MV-4-11 (cell line): ENCODE data around the gene RCE1.

Experiments
- DNase-seq: peaks from one replicate; lab custom pipeline; 2025; lab: John Stamatoyannopoulos, UW

RCE1 gene

DNA sequence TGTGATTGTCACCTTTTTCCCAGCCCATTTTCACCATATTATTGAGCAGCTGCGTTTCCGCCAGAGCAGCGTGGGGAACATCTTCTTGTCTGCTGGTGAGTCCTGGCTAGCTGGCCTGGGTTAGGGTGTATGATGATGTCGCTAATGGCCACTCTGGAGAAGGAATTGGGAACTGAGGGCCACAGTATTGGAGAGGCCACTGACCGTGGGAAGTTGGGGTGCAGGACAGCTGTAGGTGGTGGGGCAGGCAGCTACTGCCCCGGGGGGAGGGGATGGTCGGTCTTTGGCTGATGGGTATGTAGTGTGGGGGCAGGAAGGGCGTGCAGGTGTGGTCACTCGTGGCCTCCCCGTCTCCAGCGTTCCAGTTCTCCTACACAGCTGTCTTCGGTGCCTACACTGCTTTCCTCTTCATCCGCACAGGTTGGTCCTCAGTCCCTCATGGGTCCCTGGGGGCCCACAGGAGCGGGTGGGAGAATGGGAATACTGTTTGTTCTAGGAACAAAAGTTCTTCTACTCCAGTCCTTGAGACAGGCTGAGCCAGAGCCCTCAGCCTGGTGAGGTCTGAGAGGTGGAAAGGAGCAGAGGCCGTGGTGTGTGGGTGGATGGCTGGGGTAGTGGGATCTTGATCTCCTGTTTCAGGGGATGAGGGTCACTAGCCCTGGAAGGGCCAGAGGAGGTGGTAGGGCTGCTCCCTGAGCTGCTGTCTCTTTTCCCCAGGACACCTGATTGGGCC lies 2.1 kb downstream of the RCE1 start:
- no peak for DNase-seq

DNA sequence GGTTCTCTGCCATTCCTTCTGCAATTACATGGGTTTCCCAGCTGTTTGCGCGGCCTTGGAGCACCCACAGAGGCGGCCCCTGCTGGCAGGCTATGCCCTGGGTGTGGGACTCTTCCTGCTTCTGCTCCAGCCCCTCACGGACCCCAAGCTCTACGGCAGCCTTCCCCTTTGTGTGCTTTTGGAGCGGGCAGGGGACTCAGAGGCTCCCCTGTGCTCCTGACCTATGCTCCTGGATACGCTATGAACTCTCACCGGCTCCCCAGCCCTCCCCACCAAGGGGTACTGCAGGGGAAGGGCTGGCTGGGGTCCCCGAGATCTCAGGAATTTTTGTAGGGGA lies 2.6 kb downstream of the RCE1 start:
- DNase-seq, result no peak

DNA sequence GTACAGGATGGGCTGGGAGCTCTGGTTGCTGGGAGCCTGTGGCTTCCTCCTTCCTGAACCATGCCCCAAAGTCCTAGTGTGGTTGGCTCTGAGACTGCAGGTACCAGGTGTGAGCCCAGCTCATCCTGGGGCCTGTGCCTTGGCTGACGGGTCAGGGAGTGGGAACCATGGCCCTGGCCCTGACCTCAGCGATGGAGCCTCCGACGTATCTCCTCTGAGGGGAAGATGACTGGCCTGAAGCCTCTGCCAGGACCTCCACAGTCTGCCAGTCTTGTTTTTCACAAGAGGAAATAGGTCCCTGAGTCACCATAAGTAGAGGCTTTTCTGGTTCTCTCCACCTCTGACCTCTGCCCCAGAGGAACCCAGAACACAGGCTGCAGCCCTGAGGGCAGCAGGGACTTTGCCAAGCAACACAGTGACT lies 3.4 kb downstream of the RCE1 start:
- peak; percentile 83 for DNase-seq

DNA sequence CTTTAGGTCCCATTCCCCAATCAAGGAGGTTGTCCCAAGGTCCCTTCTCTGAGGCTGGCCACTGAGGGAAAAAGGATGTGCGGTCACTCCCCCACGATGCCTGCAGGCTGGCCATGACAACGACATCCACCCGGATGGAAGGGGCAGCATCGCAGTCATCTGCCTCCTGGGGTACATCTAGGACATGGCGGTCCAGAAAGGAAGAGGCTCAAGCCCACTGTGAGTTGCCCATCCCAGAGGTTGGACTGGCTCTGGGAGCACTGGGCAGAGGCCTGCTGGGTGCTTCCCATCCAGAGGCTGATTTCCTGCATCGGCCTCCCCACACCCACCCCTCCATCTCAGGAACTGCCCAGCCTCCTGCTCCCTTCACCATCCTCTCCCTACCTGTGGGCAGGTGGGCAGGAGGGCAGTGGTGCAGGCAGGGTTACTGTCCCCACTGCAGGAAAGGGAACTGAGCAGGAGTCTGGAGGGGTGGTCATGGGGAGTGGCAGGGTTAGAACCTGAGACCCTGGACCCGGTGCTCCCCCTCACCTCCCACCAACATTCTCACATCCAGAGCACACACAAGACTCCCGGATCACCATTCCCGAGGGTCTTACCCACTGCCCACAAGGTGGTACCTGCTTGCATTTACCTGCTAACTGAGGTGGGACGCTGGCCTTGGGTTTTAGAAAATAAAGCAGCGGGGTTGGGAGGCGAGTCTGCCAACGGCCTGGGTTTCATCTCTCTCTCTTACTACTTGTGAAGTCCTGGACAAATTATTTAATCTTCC lies 4.4 kb downstream of the RCE1 start:
- DNase-seq, result no peak

DNA sequence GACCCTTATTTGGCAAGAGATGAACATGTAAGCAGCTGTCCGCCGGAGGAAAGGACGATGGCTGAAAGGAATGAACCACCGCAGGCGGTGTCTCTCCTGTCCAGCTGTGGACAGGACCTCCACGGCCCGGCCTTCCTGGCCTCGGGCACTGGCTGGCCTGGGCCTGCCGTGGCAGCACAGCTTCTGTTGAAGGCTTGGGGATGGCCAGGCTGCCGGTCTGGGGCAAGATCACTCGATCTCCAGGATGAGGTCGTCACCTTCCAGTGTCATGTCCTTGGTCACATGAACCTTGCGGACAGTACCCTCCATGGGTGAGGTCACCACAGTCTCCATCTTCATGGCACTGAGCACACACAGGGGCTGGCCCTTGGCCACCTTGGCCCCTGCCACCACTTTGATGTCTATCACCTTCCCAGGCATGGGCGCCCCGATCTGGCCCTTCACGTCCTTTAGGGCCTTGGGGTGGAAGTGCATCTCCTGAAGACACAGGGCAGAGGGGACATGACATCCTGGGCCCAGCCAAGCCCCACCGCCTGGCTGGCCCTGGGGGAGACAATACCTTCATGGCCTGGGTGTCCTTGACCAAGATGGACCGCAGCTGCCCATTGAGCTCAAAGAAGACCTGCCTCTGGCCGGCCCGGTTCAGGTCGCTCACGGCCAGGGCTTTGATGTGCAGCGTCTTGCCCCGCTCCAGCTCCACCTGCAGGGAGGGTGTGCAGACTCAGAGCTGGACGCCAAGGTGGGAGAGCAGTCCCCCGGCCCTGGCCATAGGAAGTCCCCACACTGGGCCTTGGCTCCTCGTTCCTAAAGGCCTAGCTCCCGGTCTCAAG lies 5.6 kb downstream of the RCE1 start:
- no peak for DNase-seq

DNA sequence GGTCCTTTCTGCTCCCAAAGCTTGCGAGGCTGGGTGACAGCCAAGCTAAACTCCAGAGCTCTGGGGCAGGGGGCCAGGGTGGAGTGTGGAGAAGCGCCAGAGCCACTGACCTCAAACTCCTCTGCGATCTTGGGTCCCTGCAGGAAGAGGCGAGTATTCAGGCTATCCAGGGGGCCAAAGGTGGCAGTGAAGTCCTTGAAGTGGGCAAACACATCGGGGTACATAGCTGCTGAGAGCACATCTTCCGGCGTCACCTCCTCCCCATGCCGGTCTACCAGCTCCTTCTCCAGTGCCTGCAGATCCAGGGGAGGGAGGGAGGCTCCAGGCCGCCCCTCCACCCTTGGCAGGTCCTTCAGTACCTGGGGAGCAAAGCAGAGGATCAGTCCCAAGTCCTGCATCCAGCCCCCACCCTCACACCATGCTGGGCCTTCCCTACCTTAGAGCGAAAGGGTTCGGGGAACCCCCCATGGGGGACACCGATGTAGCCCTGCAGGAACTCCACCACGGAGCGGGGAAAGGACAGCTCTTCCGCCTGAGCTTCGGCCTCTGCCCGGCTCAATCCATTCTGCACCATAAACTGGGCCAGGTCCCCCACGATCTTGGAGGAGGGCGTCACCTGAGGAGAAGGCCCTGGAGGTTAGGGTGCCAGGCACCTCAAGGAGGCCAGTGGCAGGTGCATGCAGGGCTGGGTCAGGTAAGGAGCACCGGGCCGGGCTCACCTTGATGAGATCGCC lies 6.4 kb downstream of the RCE1 start:
- DNase-seq, result no peak

DNA sequence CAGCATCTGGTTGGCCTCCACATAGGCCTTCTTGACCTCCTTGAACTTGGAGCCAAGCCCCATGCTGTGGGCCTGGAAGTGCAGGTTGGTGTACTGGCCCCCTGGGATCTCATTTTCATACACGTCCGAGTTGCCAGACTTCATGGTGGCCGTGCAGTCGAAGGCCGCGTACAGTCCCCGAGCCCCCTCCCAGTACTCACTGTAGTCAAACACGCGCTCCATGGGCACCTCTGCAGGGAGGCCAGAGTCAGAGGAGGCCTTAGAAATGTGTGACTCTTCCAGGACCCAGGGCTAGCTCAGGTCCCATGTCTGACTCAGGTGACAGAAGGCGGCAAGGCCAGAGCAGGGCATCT lies 7.0 kb downstream of the RCE1 start:
- DNase-seq, result no peak

DNA sequence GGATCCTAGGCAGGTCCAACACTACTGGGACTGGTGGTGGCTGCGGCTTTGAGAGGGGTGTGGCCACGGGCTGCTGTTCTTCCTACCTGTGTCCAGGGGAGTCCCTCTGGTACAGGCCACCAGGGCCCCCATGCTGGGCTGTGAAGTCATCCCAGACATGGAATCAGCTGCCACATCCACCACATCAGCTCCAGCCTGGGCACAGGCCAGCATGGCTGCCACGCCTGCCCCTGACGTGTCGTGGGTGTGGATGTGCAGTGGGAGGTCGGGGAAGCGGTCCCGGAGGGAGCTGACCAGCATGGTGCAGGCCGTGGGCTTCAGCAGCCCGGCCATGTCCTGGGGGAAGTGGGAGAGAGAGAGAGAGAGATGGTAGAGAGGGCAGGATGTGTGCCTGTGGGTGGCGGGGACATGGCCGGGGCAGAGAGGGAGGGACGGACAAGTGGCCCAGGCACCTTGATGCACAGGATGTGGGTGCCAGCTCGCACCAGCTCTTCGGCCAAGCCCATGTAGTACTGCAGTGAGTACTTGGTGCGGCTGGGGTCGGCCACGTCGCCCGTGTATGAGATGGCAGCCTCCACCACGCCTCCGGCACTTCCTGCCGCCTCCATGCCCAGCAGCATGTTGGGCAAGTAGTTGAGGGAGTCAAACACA lies 7.5 kb downstream of the RCE1 start:
- DNase-seq, result no peak

DNA sequence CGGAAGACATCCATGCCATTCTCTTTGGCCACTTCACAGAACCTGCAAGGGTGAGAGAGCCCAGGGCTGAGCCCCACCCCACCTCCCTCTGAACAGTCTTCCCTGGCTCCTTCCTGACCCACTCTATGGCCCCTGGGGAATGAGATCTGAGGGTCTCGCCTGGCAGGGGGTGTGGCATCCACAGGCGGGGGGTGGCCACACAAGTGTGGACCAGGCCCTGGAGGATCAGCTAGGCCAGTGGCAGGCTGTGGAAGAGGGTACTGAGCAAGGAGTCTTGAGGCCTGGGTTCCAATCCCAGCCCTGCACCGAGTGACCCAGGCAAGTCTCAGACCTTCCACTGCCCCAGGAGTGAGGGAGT lies 8.0 kb downstream of the RCE1 start:
- no peak for DNase-seq

DNA sequence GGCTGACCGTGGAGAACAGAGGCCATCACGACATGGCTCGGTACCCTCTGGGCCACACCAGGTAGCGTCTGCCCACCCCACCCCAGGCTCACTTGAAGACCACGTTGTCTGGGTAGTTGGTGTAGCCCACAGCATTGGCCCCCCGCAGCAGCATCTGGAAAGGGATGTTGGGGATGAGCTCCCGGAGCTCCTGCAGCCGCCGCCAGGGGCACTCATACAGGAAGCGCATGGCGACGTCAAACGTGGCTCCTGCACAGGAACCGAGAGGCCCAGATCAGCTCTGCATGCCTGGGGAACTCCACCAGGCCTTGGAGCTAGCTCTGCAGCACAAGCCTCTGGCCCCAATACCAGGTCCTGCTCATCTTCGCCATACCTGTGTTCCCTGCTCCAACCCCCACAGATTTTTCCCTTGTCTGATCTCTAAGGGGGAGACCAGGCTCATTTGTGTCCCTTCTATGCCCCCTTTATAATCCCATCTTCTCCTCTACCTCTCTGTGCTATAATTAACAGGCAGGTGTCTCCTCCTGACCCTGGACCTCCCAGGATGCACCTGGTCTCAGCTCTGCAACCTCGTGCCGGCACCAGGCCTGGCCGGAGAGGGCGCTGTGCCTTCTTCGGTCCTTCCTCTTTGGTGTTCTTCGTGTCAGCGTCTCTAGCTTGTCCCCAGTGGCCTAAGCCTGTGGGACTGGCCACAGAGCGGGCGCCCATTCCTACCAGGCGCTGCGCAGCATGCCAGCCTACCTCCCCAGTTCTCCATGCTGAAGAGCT lies 8.6 kb downstream of the RCE1 start:
- DNase-seq, result no peak

DNA sequence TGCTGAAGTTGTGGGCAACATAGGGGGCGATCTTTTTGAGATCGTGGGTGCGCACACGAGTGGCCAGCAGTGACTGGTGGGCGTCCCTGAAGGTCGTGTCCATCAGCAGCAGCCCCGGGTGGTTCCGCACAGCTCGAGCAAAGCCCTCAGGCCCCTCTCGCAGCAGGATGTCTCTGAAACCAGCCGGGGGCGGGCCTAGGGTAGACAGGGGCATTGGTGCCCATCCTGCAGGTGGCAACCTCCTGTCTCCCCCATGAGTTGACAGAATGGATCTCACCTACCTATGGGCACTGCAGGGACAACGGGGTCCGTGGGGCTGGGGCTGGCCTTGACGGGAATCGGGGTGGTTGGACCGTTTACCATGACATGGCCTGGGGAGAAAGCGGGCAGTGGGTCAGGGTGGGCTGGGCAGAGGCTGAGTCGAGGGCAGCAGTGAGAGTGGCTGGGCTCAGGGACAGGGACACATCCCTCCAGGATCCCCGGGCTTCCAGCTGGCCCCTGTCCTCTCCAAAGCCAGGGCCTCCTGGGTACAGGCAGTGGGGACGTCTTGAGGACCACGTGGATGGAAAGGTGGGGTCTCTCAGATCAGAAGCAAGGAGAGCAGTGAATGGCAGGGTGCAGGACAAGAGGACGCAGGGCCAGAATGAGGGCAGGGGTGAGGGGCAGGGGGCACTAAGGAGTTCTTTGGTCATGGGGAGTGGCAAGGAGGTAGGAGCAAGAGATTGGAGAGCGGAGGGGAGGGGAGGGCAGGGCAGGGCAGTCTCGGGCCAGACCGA lies 9.4 kb downstream of the RCE1 start:
- no peak for DNase-seq

DNA sequence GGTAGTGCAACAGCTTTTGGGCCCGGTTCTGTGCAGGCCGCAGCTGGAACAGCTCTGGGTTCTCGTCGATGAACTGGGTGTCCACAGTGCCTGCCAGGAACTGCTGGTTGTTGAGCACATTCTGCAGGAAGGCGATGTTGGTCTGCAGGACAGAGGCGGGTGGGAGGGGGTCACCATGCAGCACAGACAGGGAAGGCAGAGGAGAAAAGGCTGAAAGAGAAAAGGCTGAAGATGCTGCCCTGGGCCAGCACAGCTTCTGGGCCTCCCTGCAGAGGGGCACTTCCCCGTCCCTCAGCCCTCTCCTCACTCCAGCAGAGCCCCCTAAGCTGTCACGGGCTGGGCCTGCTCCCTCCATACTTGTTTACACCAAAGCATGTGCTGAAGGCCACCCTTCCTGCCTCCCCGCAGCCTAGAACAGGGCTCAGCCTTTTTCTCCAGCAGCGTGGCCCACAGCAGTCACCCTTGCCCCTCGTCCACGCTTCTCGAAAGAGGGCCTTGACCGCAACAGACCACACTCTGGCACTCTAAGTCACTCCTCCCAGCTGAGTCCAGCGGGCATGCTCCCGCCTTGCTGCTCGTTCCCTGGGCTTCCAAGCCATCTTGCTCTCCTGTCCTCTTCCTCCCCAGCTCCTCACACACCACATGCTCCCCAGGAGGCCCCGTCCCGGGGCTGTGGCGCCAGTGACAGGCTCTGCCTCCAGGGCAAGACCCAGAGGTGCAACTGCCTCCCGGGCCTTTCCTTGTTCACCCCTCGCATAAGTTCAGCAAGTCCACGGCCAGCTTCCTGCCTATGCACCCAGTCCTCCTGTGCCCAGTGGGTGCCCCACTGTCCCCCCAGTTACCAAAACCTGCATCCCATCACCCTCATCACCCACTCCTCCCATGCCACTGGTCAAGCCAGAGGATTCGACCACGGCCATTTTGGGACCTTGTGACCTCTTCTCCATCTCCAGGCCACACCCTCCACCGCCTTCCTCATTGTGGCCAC lies 10.3 kb downstream of the RCE1 start:
- no peak for DNase-seq

DNA sequence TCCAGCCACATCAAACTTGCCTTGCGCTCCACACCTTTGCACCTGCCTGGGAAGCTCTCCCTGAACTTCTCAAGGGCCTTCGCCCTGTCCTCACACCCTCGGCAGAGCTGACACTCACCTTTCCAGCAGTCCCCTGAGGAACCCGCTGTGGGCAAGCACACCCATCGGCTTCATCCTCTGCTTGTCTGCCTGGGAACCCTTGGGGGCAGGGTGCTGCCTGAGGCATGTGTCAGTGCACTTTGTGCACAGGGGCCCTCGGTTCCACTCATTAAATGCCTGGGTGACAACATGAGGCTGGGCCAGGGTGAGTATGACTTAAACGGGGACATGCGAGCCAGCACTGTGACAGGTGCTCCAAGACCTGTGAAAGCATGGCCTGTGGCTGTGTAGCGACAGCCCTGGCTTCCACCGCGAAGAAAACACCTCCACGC lies 11.0 kb downstream of the RCE1 start:
- no peak for DNase-seq

DNA sequence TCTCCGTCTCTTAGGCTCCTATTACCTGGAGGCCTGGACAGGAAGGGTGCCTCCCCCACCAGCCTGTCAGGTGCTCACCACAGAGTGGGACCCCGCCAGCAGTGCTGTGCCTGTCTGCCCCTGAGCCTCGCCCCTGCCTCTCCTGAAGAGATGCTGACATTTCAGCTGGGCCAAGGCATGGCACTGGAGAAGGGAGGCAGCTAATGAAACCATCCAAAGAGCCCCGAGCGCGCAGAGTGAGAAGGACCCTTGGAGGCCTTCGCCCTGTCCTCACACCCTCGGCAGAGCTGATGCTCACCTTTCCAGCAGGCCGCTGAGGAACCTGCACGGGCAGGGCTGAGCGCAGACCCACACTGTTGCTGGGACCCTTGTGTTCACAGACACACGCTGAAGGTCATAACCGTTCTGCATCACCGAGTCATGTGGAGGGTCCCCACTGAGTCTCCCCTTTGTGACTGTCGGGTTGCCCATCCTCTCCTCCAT lies 11.5 kb downstream of the RCE1 start:
- no peak for DNase-seq

DNA sequence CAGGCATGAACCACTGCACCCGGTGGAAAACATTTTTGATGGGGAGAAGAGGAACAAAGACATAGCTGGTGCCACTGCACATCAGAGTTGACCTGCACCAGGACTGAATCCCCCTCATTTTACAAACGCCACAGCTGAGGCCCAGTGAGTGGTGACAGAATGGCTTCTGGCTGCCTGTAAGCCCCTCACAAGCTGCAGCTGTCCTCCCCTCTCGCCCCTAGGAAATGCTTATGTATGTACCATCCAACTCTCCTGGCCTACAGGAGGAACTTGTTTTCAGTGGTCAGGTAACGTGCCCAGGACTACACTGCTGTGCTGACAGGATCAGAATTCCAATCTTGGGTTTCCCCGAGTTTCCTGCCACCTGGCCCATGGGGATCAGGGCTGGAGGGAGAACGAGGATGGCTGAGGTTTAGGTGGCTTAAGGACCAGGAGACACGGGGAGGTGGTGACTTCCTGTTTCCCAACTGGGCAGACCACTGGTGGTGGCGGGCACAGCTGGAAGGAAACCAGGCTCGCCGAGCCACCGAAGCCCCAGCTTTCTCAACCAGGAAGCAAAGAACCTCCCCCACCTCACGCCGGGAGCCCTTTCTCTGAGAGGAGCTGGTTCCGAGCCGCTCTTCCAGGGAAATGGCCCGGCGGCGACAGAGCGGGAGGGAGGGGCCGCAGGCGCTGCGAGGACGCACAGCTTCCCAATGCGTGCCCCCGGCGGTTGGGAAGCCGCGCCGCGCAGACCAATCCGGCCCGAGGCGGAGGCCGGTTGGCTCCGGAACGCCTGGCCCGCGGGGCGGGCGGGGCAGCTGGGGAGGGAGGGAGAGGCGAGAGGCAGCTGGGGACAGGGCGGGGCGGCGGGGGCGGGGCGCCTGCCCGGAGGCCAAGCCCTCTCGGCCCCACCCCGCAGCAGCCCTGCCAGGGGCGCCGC lies 12.6 kb downstream of the RCE1 start:
- peak; percentile 91 for DNase-seq

DNA sequence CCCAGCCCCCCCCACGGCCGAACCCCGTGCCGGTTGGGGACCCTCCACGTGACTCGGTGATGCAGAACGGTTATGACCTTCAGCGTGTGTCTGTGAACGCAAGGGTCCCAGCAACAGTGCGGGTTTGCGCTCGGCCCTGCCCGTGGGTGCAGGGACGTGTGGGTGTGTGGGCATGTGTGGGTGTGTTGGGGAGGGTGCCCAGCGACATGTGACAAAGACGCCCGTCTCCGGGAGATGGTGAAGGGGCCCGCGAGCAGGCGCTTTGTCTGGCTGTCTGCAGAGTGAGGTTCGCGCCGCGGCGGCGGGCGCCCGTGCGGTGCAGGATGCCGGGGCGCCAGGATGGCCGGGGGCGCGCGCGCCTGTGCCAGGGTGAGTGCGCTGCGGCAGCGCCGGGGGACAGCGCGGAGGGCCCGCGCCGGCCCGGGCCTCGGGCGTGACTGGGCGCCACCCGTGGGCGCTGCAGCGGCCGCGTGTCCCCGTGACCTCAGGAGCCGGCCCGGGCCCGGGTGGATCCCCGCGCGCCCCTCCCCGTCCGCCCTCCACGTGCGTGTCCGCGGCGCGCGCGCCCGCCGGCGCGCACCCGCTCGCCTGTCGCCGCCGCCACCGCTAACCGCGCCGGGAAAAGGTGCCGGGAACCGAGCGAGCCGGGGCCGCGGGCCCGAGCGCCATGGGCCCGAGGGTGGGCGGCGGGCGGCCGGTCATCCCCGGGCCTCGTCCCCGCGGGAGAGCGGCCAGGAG lies 13.4 kb downstream of the RCE1 start, which contains the start of gene LRFN4:
LRFN4 (plus strand) TSS at position 569 of the 738 bp plus-strand sequence. CDS start 681 bp downstream, outside the sequence.
- DNase-seq, result peak; percentile 78
